CD1c-positive myeloid dendritic cell (primary cell): ENCODE results near the gene ADRA2B.

Source experiments
- DNase-seq: peaks from one replicate; pipeline ENCODE4 v3.0.0-alpha.2; 2016; ENCODE audit errors: extremely low spot score

The ADRA2B gene

DNA sequence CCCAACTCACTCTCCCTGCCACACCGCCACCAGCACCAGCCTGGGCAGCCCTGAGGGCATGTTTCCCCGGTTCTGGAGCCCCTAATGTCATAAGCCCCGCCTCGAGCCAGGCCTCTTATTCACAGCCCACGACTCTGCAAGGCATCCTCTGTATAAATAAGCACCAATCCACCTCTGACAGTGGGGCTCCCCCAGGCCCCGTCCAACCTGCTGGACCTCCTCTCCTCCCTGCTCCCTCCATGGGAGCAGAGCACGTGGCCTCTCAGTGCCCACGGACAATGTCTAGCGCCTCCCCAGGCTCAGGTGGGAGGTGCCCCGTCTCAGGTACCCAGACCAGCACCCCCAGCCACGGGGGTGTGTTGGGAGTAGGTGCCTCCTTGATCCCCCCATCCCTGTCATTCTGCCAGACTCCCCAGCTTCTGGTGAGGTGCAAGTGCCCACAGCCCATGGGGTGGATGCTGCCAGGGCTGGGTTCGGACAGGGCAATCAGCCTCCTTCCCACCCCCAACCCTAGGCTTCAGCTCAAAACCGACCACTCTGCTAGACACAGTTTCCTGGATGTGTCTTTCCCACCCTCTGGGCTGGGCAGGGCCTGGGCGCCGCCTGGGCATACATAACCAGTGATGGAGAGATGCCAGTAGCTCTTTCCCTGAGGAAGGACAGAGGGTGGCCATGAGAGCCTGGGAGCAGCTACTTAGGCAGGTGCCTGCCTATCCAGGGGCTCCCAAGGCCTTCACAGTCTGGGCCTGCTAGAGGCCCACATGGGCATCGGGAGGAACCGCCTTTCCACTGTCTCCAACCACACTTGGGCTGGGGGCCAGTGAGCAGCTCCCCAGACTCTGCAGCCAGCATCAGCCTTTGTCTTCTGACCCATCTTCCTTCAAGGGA is 1.6 kb upstream of the ADRA2B start:
- no peak for DNase-seq

DNA sequence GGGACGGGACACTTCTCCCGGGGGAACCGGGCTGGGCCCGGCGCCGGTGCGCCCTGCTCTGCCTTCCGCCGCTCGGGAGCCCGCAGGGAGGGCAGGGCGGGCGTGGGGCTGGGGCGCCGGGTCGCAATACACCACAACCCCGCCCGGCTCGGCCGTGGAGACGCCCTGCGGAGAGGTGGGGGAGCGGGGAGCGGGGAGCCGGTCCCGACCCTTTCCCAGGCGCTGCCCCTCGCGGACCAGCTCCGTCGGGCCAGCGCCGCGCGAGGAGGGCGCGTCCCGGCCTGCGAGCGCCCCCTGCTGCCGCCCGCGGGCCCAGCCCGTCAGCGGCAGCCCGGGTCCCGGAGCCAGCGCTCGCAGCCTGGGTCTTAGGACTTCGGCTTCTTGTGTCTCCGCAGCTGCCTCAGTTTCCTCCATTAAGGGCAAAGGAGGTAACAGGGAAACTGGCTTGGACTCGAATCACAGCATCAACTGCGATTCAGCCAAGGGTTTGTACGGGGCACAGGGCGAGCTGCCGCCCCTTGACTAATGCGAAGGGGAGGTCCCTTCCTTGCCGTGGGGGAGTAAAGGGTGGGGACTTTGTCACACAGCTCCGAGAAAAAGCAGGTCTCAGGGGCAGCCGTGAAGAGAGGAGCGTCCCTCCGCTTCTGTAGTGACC is 635 bp upstream of the ADRA2B start:
- peak; percentile 80 for DNase-seq

DNA sequence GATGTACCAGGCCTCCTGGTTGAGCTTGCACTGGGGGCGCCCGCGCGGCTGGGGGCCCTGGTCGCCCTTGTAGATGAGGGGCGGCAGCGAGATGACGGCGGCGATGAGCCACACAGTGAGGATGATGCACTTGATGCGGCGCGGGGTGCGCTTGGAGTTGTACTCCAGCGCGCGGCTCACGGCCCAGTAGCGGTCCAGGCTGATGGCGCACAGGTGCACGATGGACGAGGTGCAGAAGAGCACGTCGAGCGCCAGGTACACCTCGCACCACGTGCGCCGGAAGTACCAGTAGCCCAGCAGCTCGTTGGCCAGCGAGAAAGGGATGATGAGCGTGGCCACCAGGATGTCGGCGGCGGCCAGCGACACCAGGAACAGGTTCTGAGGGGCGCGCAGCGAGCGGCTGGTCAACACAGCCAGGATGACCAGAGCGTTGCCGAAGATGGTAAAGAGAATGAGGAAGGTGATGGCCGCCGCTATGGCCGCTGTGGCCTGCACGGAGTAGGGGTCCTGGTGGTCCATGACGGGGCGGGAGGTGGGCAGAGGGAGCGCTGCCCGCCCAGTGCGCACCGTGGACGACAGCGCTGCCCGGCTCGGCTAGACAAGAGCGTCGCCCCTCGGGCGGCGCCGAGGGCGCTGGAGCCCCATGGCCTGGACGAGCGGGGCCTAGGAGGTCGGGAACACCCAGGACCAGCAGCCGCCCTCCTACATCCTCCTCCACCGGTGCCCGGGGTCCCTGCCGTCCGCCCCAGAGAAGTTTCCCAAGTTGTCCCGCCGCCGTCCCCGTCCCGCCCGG is 544 bp downstream of the ADRA2B start:
- DNase-seq, result no peak

DNA sequence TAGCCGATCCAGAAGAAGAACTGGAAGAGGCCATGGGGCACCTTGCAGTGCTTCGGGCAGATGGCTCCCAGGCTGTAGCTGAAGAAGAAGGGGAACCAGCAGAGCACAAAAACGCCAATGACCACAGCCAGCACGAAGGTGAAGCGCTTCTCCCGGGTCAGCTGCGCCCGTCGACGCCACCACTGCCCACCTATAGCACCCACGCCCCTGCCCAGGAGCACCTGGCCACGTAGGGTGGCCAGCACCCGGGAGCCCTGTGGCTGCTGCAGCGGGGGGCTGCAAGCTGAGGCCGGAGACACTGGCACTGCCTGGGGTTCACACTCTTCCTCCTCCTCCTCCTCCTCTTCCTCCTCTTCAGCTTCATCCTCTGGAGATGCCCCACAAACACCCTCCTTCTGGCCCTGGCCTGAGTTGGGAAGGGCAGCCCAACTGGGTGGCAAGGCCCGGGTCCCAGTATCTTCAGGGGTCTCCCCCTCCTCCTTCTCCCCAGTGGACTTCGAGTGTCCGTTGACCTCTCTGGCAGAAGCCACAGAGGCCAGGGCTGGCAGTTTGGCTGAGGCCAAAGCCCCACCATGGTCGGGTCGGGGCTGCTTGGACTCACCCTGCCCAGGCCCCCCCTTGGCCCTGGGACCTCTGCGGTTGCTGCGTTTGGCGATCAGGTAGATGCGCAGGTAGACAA is 1.3 kb downstream of the ADRA2B start:
- no peak for DNase-seq

DNA sequence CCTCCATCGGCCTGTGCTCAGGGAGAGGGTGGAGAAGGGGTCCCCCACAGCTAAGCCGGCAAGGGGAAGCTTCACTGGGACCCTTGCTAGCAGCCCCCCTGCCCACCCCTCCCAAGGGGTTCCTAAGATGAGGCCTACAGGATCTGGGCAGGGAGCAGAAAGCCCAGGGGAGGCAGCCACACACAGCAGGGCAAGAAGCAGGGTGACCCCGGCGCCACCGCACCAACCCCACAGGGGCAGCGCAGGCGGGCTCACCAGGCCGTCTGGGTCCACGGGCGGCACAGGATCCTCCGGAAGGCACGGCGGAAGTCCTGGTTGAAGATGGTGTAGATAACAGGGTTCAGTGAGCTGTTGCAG is 1.8 kb downstream of the ADRA2B start:
- DNase-seq, result no peak

DNA sequence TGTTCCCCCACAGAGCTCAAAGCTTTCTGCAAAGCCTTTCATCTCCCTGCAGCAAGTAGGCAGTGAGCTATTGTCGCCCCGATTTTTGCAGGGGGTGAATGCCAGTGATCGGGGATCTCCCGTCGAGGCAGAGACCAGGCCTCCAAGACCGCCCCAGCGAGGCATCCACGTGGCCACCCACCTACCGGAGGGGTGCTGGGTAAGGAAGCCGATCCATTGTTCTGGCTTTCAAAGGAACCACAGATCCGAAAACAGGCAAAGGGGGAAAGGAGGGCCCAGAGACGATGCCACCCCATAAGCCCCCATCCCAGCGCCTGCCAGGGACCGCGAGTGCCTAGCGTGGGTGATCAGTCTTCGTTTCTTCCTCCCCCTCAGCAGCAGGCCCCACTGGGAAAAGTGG is 2.4 kb downstream of the ADRA2B start:
- no peak for DNase-seq

DNA sequence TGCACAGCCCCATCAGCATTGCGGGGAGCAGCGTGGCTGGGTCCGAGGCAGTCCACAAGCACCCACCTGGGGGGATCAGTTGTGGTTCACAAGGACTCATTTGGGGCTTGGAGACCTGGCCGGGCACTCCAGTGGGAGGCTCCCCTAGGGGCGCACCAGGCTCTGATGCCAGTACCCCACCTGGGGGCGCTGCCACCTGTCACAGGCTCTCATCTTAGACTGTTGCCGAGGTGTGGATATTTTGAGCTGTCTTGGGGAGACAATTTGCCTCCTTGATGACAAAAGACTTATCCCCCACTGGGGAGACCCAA is 3.0 kb downstream of the ADRA2B start:
- no peak for DNase-seq

DNA sequence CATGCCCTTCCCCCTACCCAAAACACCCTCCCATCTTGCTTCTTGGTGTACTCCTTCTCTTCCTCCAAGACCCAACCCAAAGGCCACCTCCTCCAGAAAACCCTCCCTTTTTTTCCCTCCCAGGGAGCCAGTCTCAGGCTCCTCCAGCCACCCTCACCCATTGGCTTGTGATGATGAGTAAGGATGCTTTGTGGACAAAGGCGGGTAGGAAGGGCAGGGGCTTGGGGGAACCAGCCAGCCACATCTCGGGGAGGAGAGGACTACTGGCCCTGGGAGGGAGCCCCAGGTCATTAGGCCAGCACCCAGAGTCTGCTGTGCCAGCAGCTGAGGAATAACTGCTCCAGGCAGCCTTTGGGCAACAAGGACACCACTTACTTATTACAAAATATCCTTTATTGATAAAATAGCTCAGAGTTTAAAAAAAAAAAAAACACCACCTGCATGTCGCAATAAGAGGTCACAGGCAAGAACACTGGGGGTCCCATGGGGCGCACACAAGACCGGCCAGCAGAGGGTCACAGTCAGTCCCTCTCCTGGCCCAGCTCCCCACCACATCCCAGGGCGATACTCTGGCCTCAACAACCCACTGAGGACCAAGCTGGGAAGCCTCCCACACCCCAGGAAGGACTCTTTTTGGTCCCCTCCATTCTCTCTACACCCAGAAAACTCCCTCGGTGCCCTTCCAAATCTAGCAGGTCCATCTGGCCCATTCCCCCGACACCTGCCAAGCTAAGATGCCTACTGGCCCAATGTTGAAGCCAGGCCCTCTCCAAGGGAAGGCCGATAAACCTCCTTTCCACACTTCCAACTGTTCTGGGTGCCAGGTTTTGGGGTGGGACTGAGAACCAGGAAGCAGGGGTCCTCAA is 3.6 kb downstream of the ADRA2B start:
- no peak for DNase-seq

DNA sequence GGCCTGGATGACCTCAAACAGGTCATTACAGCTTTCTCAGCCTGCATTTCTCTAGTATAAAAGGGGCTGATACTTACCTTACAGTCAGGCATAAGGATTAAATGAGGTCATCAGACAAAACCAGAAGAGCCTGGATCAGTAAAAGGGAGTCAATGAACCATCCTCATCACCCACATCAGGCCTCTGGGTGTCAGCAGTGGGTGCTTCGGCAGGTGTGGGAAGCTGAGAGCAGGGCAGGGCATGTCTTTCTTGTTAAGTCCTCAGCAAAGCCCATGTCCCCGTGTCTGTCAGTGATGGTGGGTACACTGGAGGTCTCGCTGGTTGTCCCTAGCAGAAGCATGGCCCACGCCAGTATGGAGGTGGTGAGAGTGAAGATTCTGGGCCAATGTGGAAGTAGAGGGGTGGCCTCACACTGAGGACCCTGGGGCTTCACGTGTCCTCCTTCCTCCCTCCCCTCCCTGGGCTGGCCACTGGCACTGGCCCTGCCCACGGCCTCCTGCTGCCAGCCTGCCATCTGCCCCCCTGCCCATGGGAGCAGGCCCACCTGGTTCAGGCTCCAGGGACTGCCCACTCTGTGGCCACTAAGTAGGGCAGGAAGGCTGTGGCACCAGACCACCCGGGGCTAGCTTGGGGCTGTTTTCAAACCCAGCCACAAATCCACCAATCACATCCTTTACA is 4.4 kb downstream of the ADRA2B start:
- no peak for DNase-seq

DNA sequence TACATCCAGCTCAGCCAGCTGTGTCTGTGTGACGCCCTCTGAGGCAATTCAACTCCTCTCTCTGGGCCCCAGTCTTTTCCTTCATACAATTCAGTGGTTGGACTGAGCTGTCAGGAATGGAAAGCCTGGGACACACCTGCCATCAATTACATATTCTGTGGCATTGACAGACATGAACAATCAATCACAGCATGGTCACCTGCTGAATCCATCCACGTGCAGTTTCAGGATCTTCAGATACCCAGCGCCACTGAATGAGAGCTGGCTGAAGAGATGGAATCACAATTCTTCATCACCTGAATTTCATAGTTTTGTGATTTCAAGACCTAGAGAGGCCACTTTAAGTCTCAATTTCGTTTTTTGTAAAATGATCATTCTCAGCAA is 5.1 kb downstream of the ADRA2B start:
- DNase-seq, result no peak

DNA sequence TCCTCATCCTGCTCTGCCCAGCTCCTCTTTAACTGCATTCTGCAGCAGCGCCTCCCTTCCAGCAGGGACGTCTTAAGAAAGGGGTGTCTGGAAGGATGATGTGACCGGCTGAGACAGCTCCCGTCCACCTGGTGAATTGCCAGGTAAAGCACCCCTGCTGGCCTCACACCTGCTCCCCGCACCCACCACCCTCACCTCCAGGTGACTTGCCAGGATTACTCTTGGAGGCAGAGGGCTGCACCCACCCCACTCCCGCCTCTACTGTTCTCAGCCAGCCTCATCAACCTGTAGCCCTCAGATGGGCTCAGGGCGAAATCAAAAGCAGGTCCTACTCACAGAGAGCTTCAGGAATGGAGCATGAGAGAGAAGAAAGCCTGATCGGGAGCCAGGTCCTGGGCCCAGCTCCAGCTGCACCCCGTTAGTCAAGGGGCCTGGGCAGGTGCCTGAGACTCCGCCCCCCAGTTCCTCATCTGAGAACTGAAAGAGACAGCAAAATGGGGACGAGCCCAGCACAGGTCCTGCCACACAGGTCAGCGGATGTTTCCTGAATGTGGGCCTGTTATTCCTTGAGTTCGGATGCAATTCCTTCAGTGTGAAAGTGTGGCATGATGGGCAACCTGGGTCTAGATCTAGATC is 5.6 kb downstream of the ADRA2B start:
- DNase-seq, result no peak

DNA sequence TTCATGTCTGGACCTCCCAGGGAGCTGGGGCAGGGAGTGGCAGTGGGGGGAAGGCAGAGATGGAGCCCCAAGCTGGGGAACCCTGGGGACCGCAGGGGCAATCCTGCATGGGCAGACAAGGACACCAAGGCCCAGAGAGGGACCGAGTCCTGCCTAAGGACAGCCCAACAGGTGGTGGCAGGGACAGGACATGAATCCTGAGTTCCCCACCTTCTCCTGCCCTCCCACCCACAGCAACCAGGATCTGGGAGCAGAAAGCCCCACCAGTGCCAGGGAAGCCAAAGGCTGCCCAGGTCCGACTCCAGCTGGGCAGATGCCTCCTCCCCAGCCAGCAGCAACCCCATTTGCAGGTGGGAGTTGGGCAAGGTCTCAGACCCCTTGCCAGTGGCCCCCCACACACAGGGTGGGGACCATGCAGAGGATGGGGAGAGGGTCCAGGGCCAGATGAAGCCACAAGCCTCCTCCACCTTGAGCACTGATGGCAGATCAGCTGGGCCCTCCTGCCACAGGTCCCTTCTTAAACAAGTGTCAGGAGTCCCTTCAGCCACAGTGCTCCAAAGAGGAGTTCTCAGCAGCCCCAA is 6.3 kb downstream of the ADRA2B start:
- DNase-seq, result no peak

DNA sequence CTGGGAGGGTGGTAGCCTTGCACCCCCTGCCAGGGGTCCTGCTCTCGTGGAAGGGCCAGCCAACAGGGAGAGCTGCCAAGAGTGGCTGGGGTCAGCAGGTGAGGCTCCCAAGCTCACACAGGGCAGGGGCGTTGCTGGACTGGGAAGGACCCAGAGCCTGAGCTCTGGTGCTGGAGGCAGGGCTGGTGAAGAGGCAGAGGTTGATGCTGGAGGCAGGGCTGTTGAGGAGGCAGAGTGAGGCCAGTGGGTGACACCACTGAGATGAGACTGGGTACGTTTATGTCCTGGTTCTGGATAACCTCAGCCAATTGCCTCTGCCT is 7.0 kb downstream of the ADRA2B start:
- DNase-seq, result no peak

DNA sequence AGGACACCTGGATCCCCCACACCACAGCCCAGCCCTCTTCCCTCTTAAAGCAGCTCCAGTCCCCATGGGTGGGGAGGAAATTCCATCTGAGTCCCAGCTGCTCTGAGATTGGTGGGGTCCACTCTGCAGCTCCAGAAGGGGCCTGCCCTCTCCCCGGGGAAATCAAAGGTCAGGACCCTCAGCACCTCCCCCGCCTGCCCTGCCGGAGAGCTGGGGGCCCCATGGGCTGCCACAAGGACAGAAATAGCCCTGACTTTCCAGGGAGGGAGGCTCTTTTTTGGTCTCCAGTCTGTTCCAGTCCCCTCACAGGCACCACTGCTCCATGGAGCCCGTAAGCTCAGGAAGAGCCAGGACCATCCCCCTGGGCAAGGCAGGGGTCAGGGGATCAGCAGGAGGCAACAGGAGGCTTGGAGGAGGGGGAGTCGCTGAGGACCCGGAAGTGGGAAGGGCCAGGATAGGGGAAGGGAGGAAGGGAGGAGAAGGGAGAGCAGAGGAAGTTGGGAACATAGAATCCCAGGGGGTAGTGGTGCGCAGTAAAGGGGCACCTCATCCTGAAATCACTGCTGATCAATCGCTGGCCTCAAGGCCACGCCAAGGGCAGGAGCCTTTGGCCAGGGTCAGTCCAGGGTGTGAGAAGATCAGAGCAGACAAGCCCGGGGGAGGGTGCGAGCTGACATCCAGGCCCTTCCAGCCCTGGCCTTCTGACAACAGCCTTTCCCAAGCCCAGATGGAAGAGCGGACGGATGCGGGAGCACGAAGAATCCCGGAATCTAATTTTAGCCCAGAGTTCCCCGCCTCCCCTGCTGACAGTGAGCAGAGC is 7.6 kb downstream of the ADRA2B start:
- no peak for DNase-seq

DNA sequence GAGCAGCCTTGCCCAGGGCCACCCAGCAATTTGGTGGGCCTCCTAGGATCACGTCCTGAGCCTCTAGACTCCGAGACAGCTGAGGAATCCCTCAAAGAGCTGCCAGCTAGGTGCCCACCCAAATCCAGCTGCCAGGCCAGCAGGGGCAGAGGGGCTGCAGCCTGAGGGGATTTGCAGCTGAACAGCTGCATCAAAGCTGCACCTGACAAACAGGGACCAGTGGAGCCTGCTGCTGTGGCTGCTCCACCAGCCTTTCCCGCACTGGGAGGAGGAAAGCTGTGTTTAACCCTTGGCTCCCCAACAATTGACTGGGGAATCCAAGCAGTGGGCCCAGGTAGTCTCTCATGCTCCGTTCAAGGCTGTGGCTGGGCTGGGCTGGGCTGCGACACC is 8.2 kb downstream of the ADRA2B start:
- DNase-seq, result no peak

DNA sequence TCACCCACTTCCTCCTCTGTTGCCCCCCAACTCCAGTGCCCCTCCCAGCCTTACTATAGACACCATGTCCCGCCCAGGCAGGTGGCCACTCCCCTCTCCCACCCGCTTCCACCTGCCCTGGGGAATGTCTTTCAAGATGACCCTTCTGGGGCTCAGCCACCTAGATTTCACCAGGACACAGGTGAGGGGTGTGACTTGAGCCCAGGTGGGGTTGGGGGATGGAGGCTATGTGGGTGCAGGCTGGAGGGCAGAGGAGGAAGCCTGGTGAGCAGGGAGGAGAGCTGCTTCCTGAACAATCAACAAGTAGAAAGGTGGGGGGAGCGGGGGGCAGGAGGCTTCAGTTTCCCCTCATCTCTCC is 8.7 kb downstream of the ADRA2B start:
- no peak for DNase-seq

DNA sequence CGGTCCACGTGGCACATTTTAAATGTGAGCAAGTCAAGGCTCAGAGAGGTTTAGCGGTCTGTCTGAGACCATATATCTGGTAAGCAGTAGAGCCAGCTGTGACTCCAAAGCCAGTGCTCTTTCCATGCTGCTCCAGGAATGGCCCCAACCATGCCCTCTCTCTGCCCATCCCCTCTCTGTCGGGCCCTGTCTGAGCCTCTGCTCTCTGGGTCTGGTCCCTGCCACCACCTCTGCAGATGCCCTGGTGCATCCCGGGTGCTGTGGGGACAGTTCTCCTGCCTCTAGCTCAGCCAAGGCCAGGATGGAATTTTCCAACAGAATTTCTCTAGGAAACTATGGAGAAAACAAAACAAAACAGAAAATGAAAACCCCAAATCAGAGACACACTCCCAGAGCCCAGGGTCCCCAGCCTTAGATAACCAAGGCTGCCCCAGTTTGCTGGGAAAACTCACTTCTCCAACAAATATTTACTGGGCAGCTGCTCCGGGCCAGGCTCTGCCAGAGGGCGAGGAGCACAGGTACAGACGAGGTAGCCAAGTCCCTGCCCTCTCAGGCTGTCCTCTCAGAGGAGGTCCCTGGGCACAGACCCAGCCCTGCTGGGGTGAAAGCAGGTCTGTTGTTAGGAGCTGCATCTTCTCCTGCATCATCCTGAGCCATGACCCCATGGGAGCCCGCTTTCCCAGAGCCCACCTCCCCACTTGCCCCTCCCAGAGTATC is 9.2 kb downstream of the ADRA2B start:
- DNase-seq, result no peak

DNA sequence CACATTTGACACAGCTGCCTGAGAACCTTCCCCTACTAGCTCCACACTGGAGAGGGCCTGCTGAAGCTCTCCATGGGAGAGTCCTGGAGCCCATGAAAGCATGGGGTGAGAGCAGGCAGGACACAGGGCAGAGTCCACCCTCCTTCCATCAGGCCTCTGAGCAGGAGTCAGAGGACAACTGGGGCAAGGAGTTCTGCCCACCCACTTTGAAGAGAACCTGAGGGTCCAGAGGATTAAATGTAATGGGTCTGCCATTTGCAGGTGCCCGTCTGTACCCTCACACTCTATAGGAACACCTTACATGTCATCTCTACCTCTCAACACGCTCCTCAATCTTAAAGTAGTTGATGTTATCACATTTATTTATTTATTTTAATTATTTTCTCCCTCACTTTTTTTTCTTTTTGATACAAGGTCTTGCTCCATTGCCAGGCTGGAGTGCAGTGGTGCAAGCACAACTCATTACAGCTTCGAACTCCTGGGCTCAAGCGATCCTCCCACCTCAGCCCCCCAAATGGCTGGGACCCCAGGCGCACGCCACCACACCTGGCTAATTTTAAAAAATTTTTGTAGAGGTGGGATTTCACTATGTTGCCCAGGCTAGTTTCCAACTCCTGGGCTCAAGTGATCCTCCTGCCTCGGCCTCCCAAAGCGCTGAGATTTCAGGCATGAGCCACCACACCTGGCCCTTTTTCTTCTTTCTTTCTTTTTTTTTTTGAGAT is 10.2 kb downstream of the ADRA2B start:
- DNase-seq, result no peak
